HEK293T (cell line): ENCODE measurements around the gene TFF1.

ENCODE experiments used
- FOXK2 ChIP-seq: fragments of 450-650 bp; IDR thresholded peaks from 2 replicates; pipeline ENCODE4 v1.6.1; 2016; ENCODE audit warnings: mild to moderate bottlenecking
- SP1 ChIP-seq: fragments of 450-650 bp; IDR thresholded peaks from 2 replicates; pipeline ENCODE4 v1.6.1; 2017

GRCh38 chr21:42404539-42404938 is 38.2 kb upstream of the TFF1 start:
- TF ChIP-seq FOXK2 (no peak), SP1 (no peak)
